Astrocyte (in vitro differentiated cells and primary cell): Measurements from ENCODE around the gene KCNAB1. TPM values are rescaled to one million over a fixed set of nuclear protein-coding genes. Genes with fewer than 3 reads are reported as not detected.
A peak's percentile ranks its signal among the peaks of the same experiment; 100 is the strongest.

Experiments used
- DNase-seq: peaks from one replicate; pipeline ENCODE4 v3.0.0-alpha.2; 2010; ENCODE audit warnings: low read depth
- FAIRE-seq: peaks from 2 replicates; lab custom pipeline; 2011; peaks lifted over from hg19 to GRCh38; lab: Jason Lieb, UNC
- H2AFZ ChIP-seq: 2 replicates; pipeline ENCODE4 v1.6.0; 2012; ENCODE audit warnings: low read depth, low read length, inconsistent platforms
- H3K27ac ChIP-seq: 2 replicates; pipeline ENCODE4 v1.5.1; 2011; ENCODE audit warnings: low read depth, low read length, inconsistent platforms
- H3K27me3 ChIP-seq: 2 replicates; pipeline ENCODE4 v1.6.0; 2011; ENCODE audit warnings: low read length, inconsistent platforms; ENCODE audit not compliant: insufficient read depth
- H3K36me3 ChIP-seq: 2 replicates; pipeline ENCODE4 v1.5.1; 2011; ENCODE audit warnings: low read length, inconsistent platforms; ENCODE audit not compliant: insufficient read depth
- H3K4me1 ChIP-seq: 2 replicates; pipeline ENCODE4 v1.5.1; 2011; ENCODE audit warnings: low read length, inconsistent platforms; ENCODE audit not compliant: insufficient read depth
- H3K4me2 ChIP-seq: 2 replicates; pipeline ENCODE4 v1.6.0; 2012; ENCODE audit warnings: low read length, inconsistent platforms
- H3K4me3 ChIP-seq: 2 replicates; pipeline ENCODE4 v1.5.1; 2011; ENCODE audit warnings: low read depth, mild to moderate bottlenecking, low read length, inconsistent platforms; ENCODE audit not compliant: insufficient read depth
- H3K79me2 ChIP-seq: 2 replicates; pipeline ENCODE4 v1.6.0; 2012; ENCODE audit warnings: mild to moderate bottlenecking, low read length, inconsistent platforms; ENCODE audit not compliant: insufficient read depth
- H3K9ac ChIP-seq: 2 replicates; pipeline ENCODE4 v1.6.0; 2012; ENCODE audit warnings: mild to moderate bottlenecking, low read length, inconsistent platforms
- H3K9me3 ChIP-seq: 2 replicates; pipeline ENCODE4 v1.5.1; 2012; ENCODE audit warnings: low read depth, mild to moderate bottlenecking, low read length, inconsistent platforms; ENCODE audit not compliant: insufficient read depth
- H4K20me1 ChIP-seq: 2 replicates; pipeline ENCODE4 v1.6.0; 2012; ENCODE audit warnings: low read length, inconsistent platforms; ENCODE audit not compliant: insufficient read depth
- H3K27ac Mint-ChIP-seq: one replicate; pipeline ENCODE4 v1.8.0; 2021; ENCODE audit warnings: mild to moderate bottlenecking, mixed read lengths; ENCODE audit not compliant: unreplicated experiment
- H3K27me3 Mint-ChIP-seq: one replicate; pipeline ENCODE4 v1.8.0; 2021; ENCODE audit warnings: low read depth, mixed read lengths; ENCODE audit not compliant: unreplicated experiment
- H3K36me3 Mint-ChIP-seq: one replicate; pipeline ENCODE4 v1.8.0; 2021; ENCODE audit warnings: low read depth, mixed read lengths; ENCODE audit not compliant: unreplicated experiment
- H3K4me1 Mint-ChIP-seq: one replicate; pipeline ENCODE4 v1.8.0; 2021; ENCODE audit warnings: low read depth, mixed read lengths; ENCODE audit not compliant: unreplicated experiment
- H3K4me3 Mint-ChIP-seq: one replicate; pipeline ENCODE4 v1.8.0; 2021; ENCODE audit warnings: mild to moderate bottlenecking, moderate library complexity, mixed read lengths; ENCODE audit not compliant: unreplicated experiment
- H3K9me3 Mint-ChIP-seq: one replicate; pipeline ENCODE4 v1.8.0; 2021; ENCODE audit warnings: mild to moderate bottlenecking, mixed read lengths; ENCODE audit not compliant: unreplicated experiment
- EZH2 ChIP-seq: IDR thresholded peaks from 2 replicates; pipeline ENCODE4 v1.6.1; 2012; ENCODE audit warnings: mild to moderate bottlenecking, low read length, inconsistent platforms; ENCODE audit not compliant: insufficient read depth
- total RNA-seq: library from RNA; stranded (reverse); gene quantifications from 2 replicates; pipeline ENCODE4 v1.2.1, GENCODE V29; 2021
- TF ChIP-seq, protein P1 (sequence below): IDR thresholded peaks from 2 replicates; pipeline ENCODE4 v1.5.1; 2011; ENCODE audit warnings: low read depth, mild to moderate bottlenecking, inconsistent platforms, low read length, moderate library complexity; ENCODE audit not compliant: insufficient read depth

The KCNAB1 gene
- total RNA-seq, 1 donor from 2014 or later, result 0.30 TPM

DNA sequence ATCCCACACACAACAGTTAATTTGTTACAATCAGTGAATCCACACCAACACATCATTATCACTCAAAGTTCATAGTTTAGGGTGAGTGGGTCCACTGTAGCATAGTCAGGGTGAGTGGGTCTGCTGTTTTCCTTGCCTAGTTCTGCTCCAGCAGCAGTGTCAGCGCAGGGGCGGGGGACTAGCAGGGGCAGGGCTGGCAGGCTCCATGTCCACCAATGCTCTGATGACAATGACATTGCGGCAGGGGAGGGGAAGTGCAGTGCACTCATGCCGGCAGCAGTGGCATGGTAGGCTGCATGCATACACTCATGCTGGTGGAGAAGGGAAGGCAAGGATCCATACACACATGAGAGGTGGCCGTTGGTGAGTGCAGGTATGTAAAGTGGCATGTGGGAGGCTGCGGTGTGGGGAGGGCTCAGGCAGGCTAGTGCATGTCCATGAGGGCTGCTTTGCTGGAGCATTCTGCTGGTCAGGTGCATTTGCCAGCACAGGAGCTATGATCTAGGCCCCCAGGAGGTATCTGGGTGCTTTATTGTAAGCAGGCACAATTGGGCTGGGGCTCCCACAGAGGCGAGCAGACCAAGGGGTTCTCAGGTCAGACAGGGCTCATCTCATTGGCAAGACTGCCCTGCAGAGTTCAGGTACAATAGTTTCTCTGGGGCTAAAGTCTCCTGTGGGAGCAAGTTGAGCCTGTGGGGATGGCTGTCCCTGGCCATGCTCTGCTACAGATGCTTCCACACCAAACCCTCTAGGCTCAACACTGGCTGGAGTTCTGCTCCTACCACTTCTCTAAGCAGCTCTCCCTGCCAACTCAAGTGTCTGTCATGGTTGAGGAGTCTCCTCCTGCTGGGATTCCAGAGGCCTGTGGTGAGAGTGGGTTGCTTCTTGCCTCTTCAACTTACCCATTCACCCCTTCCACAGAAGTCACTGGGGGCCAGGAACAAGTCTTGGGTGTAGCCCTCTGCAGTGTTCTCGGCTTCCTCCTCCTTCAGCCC, 81.3 kb downstream of the KCNAB1 start:
- no peaks in the 10 kb centered on the region for H3K36me3 Mint-ChIP-seq
- Histone ChIP-seq H3K4me3 (no peak overlapping the region), H2AFZ (no peak overlapping the region), H3K79me2 (no peaks in the 10 kb centered on the region), H3K4me2 (no peak overlapping the region), H3K9ac (no peak overlapping the region), H3K4me1 (no peaks in the 10 kb centered on the region), H3K27ac (no peak overlapping the region), H3K27me3 (no peaks in the 10 kb centered on the region), H3K36me3 (no peaks in the 10 kb centered on the region), H4K20me1 (no peaks in the 10 kb centered on the region), H3K9me3 (no peaks in the 10 kb centered on the region)
- no peak for TF ChIP-seq EZH2
- TF ChIP-seq, protein P1, sequence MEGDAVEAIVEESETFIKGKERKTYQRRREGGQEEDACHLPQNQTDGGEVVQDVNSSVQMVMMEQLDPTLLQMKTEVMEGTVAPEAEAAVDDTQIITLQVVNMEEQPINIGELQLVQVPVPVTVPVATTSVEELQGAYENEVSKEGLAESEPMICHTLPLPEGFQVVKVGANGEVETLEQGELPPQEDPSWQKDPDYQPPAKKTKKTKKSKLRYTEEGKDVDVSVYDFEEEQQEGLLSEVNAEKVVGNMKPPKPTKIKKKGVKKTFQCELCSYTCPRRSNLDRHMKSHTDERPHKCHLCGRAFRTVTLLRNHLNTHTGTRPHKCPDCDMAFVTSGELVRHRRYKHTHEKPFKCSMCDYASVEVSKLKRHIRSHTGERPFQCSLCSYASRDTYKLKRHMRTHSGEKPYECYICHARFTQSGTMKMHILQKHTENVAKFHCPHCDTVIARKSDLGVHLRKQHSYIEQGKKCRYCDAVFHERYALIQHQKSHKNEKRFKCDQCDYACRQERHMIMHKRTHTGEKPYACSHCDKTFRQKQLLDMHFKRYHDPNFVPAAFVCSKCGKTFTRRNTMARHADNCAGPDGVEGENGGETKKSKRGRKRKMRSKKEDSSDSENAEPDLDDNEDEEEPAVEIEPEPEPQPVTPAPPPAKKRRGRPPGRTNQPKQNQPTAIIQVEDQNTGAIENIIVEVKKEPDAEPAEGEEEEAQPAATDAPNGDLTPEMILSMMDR, result no peak
- H3K27ac Mint-ChIP-seq, result no peak overlapping the region
- no peaks in the 10 kb centered on the region for H3K27me3 Mint-ChIP-seq
- H3K4me3 Mint-ChIP-seq, result no peak overlapping the region
- DNase-seq, result no peak
- no peak for FAIRE-seq
- H3K4me1 Mint-ChIP-seq, result peaks cover 4% of the 10 kb centered on the region
- H3K9me3 Mint-ChIP-seq, result peaks cover 7% of the 10 kb centered on the region

DNA sequence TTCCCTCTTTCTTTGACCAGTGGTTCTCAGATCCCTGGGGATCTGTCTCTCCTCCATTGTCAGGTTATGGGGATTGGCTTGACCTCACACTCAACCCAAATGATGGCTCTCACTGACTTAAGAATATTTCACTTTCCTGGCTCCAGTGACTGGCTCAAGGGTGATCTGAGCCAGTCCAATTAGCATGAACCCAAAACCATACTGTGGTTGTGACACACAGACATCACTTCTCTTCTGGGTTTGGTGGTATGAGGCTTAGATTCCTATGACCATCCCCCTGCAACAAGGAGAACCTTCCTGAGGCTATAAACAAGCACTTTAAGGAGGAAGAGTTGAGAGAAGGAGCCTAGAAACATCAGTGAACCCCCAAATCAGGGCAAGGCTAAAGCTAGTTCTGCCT, 85.8 kb downstream of the KCNAB1 start:
- TF ChIP-seq, protein P1, result no peak
- TF ChIP-seq EZH2, result no peak
- Mint-ChIP-seq H3K4me1 (peaks cover 29% of the 10 kb centered on the region), H3K9me3 (peaks cover 3% of the 10 kb centered on the region), H3K27me3 (no peaks in the 10 kb centered on the region), H3K27ac (no peak overlapping the region), H3K4me3 (no peak overlapping the region), H3K36me3 (no peaks in the 10 kb centered on the region)
- H4K20me1 ChIP-seq, result no peaks in the 10 kb centered on the region
- no peaks in the 10 kb centered on the region for H3K27me3 ChIP-seq
- no peaks in the 10 kb centered on the region for H3K9me3 ChIP-seq
- no peaks in the 10 kb centered on the region for H3K36me3 ChIP-seq
- no peak overlapping the region for H2AFZ ChIP-seq
- no peak for FAIRE-seq
- no peak overlapping the region for H3K4me3 ChIP-seq
- peaks cover 7% of the 10 kb centered on the region for H3K4me1 ChIP-seq
- H3K9ac ChIP-seq, result no peak overlapping the region
- H3K4me2 ChIP-seq, result no peak overlapping the region
- DNase-seq, result peak; percentile 75
- no peaks in the 10 kb centered on the region for H3K79me2 ChIP-seq
- H3K27ac ChIP-seq, result no peak overlapping the region
